HG02885 (cell line): ENCODE results near the gene PCP4L1.

ENCODE experiments used
- ATAC-seq: cut with Tn5 transposase; IDR thresholded peaks from one replicate; pipeline ENCODE4 v1.9.1; 2021; ENCODE audit warnings: mild to moderate bottlenecking; ENCODE audit not compliant: unreplicated experiment, poor library complexity

PCP4L1 gene

GRCh38 chr1:161261261-161262235, 3.0 kb downstream of the PCP4L1 start:
- no peak for ATAC-seq

DNA sequence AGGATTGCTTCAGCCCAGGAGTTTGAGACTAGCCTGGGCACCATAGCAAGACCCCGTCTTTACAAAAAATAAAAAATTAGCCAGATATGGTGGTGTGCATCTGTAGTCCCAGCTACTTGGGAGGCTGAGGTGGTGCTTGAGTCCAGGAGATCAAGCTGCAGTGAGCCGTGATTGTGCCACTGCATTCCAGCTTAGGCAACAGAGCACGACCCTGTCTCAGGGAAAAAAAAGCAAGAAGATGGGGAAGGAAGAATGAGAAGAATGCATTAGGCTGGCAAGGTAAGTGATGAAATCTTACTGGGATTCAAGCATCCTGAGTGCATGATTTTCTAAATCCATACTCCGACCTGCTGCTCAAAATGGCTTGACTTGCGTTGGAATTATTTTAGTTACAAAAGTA, 6.8 kb downstream of the PCP4L1 start:
- ATAC-seq, result no peak

DNA sequence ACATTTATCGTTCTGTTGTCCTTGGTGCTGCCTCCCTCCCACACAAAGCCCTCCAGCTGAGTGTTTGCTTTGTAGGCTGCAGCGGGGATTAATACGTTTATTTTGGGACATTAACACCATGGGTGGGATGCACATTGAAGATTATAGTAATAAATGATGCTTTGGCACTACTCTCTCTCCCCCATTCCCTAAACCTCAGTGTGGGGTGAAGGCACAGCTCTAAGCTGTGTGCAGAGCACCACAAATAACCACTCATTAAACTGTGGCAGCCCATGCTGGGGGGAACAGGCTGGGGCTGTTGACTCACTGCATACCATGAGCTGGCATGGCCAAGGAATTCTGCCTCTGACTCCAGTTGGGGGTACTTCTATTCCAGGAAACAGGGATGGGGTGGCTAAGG, 7.7 kb downstream of the PCP4L1 start:
- ATAC-seq, result no peak

DNA sequence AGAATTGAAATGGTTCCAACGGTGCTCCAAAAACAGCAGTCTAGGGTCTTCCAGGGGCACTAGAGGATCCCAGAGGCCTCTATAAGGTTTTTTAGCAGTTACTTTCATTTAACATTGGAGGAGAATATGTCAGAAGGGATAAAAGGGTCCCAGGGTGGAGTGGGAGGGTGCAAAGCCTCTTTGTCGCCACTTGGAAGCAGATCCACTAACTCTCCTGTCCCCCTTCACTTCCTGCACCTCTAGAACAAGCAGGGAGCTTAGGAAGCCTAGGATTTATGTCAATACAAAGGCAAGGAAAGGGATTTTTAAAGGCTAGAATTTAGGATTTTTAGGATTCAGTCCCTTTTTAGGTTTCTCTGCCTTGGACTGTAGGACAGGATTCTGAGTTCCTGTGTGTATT, 8.3 kb downstream of the PCP4L1 start:
- no peak for ATAC-seq

DNA sequence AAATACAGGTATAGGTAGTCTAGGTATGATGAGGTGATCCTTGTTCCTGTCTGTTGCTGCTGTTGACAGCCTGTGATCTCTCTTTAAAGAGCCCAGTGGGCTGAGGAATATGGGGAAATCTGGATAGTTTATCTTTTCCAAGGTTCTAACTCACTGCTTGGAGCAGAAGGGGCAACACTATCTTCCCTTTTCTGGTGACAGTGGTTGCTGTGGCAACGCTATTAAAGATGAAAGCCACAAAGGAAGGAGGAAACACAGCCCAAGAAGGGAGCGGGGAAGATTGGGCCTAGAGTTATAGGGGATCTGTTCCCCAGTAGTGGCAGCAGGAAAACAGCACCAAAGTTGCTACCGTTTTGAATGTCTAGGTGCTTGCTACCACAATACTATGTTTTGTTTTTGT, 8.8 kb downstream of the PCP4L1 start:
- ATAC-seq, result no peak

GRCh38 chr1:161273402-161273801, 14.9 kb downstream of the PCP4L1 start:
- no peak for ATAC-seq

- ATAC-seq, result no peak
Observed at GRCh38 chr1:161274874-161275273, 16.3 kb downstream of the PCP4L1 start.

DNA sequence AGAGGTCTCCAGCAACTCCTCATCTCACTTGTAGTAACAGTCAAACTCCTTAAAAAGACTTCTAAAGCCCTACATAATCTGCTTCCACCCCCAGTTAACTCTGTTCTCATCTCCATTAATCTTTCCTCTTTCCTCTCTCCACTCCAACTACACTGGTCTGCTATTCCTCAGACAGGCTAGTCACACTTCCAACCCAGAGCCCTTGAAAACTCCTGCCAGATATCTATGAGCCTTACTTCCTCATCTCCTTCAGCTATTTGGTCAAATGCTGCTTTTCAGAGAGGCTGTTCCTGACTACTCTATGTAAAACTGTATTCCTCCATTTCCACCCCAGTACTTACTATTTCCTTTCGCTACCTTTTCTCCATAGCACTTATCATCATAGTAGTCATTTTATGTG, 24.4 kb downstream of the PCP4L1 start:
- no peak for ATAC-seq

GRCh38 chr1:161285113-161285512, 26.6 kb downstream of the PCP4L1 start:
- no peak for ATAC-seq

DNA sequence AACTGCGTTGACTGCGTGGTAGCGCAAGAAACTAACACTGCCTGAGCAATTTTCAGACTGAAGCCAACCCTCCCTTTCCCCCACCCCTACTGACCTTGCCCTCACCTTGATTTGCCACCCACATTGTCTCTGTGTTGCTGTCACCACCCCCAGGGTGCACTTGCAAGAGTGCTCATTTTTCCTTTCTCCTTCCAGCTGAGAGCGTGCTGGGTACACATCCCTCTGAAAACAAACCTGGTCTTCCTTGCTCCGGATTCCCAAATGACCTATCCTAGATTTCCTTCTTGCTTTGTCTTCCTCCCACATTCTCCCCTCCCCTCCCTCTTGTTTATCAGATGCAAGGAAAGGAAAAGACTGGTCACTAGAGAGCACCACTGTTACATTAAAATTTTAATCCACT, 27.0 kb downstream of the PCP4L1 start:
- ATAC-seq, result no peak

- ATAC-seq, result no peak
Observed at GRCh38 chr1:161287482-161288054, 29.0 kb downstream of the PCP4L1 start.

GRCh38 chr1:161290779-161291178, 32.2 kb downstream of the PCP4L1 start:
- no peak for ATAC-seq

- no peak for ATAC-seq
Observed at GRCh38 chr1:161297415-161297814, 38.9 kb downstream of the PCP4L1 start.

GRCh38 chr1:161298116-161298515, 39.6 kb downstream of the PCP4L1 start:
- no peak for ATAC-seq

DNA sequence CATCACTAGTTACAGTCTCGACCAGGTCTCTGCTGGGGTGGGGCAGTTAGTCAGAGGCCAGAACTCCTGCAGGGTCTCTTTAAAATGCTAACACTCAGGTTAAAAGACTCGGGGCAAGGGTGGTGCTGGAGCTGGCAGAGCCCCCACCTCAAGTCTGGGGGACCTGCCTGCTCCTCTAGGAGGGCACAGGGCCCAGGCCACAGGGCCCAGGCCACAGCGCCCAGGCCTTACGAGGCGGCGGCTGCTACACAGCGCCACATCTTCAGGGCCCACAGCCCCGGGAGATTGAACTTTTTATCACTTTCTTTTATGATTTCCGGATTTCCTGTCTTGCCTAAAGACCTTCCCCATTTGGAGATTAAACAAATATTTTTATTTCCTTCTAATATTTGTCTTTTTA, 40.8 kb downstream of the PCP4L1 start:
- no peak for ATAC-seq

DNA sequence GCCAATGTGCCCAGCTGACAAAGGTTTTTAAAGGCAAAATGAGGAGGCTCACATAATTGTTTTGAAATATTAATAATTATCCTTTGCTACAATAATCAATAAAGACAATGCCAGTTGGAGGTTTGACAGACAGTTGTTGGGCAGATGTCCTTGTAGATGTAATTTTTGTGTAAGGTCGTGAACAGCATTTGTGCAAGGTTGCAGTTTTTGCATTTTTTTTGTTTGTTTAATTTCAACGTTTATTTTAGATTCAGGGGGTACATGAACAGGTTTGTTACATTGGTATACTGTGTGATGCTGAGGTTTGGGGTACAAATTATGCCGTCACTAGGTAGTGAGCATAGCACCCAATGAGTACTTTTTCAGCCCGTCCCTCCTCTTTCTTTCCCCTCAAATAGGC, 41.9 kb downstream of the PCP4L1 start:
- ATAC-seq, result no peak

GRCh38 chr1:161304927-161305866, 46.7 kb downstream of the PCP4L1 start:
- ATAC-seq, result no peak

DNA sequence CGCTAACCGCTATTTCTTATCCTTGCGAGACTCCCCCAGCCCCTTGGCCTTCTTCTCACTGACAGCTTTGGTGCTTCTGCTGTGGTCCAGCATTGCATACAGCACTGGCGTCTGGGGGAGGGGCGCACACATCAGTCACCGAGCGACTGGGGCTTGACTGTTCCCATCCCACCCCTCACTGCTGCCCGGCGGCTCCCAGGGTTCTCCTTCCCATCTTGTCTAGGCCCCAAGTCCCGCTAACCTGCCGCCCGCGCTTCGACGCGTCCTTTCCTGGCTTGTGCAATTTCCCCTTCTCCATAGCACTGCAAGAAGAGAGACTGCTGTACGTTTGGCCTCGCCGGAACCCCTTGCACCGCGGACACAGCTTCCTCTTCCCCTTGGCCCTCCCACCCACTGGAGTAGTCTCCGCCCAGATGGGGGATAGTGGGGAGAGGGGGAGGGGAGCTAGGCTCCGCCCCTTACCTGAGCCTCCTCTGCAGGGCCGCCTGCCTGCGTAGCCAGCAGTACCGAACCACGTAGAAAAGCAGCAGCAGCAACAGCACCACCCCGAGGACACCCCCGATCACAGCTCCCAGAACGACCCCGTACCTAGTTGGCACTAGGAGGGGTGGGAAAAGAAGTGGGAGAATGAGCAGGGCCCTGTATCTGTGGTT, 47.4 kb downstream of the PCP4L1 start:
- peak; percentile 75 for ATAC-seq

GRCh38 chr1:161307230-161307768, 48.8 kb downstream of the PCP4L1 start:
- ATAC-seq, result no peak
